HG02981 (cell line): ENCODE data around the gene COPZ2.
"Not testable (repeated sequence)": the region's sequence is repeated elsewhere in the genome, so short reads cannot be mapped to it uniquely, and the experiment has no call there.

Source experiments
- ATAC-seq: cut with Tn5 transposase; IDR thresholded peaks from one replicate; pipeline ENCODE4 v1.9.1; 2021; ENCODE audit warnings: mild to moderate bottlenecking, moderate library complexity; ENCODE audit not compliant: unreplicated experiment

The COPZ2 gene

DNA sequence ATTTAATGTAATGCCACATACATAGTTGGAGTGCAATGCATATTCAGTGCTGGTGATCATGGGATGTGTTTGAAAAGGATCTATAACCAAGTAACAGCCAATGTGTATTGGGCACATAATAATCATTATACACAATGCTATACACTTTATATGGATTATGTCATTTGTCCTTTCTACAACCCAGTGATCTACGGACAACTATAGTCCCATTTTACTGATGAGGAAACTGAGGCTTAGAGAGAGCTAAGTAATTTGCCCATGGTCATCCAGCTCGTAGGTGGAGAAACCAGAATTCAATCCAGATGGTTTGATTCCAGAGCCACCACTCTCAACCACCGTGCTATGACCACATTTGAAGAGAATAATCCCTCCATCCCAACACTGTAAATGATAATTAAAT is 27.4 kb downstream of the COPZ2 start:
- ATAC-seq, result no peak

DNA sequence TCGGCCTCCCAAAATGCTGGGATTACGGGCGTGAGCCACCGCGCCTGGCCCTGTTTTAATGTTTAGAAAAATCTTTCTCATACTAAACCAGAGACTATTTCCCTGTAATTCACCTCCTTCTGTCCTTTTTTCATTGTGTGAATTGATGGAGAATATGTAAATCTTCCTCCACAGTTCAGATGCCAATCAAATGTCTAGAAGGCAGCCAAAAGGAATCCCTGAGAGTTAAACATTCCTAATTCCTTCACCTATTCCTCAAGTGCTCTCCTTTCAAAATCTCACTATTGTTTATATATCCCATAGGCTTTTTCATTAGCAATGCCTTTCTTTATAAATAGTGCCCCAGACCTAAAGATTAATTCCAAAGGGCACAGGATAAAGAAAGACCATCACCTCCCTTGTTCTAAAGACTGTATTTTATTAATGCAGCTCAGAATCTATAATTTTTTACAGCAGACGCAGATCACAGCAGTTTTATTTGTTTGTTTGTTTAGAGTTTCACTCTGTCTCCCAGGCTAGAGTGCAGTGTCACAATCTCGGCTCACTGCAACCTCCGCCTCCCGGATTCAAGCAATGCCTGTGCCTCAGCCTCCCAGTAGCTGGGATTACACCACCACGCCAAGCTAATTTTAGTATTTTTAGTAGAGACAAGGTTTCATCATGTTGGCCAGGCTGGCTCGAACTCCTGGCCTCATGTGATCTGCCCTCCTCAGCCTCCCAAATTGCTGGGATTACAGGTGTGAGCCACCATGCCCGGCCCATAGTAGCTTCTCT is 30.5 kb downstream of the COPZ2 start:
- no peak for ATAC-seq

DNA sequence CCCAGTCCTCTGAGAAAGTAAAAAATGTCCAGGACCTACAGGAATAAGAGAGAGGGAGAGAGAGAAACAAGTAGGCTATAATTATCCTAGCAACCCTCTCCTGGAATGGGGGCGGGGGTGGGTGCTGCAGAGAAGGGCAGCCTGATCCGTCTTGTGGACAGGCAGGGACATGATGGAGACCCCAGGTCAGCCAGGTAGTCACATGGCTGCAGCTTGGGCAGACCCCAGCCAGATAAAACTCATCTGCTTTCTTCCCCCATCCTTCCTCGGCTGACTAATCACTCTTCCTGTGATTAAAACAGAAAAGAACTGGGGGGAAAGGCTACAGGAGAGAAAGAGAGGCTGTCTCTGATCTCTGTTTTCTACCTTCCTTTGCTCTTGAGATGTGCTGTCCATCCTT is 32.6 kb downstream of the COPZ2 start:
- ATAC-seq, result no peak

DNA sequence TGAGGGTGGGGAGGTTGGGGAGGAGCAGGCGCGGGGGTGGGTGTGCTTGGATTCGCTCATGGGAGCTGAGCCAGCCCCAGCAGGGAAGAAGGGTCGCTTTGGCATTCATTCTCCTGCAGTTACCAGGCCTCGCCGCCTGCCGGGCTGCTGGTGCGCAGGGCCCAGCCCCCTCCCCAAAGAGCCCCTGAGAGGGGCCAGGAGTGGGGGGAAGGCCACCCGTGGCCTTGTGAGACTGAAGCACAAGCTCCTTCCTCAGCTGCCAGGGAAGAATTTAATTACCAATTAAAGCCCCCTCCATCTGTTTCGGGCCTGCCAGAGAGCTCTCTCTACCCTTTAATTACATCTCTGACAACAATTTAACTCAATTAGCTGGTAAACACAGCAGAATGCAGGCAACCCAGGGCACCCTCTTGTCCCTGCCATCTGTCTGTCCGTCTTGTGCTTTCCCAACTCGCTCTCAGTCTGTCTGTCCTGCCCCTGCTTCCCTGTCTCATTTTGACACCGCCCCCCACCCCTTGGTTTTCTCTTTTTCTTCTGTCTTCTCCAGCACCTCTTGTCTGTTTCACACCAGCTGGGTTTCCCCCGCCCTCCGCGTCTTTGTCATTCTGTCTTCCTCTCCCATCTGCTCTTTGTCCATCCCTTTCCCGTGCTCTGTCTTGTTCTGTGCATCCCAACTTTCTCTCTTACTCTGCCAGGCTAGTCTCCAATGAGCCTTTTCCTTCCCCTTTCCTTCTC is 34.0 kb downstream of the COPZ2 start:
- no peak for ATAC-seq

DNA sequence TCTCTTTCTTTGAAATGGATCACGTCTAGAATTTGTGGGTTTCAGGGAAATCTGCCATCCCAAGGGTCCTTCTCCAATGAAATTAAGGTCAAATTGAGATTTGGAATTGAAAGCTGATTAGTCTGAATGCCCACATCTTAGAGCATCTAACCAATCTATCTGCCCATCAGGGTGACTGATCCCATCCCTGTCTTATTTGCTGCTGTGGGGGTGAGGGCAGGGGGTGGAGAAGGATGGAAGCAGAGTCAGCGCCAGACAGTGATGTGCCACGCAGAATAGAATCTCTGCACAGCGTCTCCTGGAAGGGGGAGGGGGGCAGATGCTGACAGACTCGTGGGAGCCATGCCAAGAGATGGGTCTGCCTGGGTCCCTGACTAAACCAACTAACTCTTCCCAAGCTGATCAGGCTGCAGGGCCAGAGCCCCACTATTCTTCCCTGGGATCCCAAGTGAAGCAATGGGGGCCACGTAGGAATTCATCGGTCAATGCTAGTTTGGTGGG is 34.6 kb downstream of the COPZ2 start:
- no peak for ATAC-seq

DNA sequence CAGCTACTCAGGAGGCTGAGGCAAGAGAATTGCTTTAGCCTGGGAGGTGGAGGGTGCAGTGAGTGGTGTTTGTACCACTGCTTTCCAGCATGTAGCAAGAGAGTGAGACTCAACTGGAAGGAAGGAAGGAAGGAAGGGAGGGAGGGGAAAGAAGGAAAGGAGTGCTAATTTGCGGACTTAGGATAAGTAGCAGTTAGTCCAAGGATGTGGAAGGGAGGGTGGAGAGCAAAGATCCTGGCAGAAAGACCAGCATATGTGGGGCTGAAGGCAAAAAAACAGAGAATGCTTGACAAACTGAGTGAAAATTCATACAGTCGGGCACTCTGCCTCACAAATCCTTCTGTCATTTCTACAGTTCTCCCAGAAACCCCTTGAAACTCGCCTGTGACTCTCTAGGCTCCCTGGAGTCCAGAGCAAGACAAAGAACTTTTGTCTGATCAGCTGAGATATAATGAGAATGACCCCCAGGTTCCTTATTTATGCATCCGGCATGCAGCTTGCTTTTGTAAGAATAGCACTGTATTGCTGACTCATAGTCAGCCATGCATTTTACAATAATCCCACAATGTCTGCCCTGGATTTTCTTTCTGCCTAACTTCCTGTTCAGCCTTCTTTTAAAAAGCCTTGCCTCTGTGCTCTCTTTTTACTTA is 35.2 kb downstream of the COPZ2 start:
- no peak for ATAC-seq

DNA sequence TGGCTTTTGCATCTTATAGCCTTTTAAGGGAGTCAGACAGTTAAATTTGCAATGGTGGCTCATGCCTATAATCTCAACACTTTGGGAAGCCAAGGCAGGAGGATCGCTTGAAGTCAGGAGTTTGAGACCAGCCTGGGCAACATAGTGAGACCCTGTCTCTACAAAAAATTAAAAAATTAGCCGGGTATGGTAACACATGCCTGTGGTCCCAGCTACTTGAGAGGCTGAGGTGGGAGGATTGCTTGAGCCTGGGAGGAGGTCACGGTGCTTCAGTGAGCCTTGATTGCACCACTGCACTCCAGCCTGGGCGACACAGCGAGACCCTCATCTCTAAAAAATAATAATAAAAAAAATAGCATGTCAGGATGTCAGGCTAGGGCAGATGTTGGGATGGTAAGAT is 35.9 kb downstream of the COPZ2 start:
- not testable (repeated sequence) for ATAC-seq

DNA sequence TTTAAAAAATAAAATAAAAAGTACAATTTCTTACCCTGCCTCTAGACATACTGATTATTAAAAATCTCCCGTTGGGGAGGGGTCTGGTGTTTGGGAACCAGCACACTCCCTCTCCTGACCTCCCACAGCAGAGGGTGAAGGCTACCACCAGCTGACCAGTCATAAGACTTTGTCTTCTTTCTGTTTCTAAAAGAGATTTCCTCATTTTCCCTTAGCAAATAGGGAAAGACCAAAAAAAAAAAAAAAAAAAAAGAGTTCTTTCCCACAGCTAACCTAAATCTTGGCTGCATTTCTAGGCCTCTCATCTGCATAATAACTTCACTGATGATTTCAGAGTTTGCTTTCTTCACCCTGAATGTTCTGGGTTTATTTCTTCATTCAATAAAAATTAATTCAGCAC is 36.4 kb downstream of the COPZ2 start:
- no peak for ATAC-seq

DNA sequence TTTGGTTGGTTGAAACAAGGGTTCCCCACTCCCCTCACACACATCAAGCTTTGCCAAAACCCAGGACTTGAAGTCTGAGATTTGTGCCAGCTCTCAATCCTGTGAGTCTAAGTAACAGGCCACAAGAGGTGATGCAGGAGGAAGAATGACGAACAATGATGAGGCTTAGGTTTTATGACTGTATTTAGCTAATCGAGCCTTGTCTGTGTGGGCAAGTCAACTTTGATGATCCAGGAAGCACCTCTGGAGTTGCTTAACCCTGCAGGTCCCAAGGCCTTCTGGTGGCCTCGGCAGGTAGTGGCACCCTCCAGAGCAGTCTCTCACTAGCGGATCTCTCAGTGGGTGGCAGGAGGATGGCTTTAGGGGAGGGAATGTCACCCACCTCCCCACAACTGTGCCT is 38.0 kb downstream of the COPZ2 start:
- ATAC-seq, result no peak

DNA sequence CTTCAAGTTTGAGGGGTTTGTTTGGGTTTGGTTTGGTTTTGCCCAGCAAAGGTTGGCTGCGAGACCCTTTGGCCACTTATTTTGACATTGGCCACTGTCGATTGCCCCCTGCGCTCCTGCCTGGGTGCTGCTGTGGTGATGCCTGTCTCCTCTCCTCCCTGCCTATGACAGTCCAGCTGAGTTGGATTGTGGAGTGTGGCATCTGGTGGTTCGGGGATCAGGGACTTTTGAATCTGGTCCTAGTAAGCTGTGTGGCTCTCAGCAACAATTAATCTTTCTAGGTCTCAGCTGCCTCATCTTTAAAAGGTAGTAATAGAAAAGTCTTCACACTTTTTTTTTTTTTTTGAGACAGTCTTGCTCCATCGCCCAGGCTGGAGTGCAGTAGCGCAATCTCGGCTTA is 39.6 kb downstream of the COPZ2 start:
- ATAC-seq, result no peak

DNA sequence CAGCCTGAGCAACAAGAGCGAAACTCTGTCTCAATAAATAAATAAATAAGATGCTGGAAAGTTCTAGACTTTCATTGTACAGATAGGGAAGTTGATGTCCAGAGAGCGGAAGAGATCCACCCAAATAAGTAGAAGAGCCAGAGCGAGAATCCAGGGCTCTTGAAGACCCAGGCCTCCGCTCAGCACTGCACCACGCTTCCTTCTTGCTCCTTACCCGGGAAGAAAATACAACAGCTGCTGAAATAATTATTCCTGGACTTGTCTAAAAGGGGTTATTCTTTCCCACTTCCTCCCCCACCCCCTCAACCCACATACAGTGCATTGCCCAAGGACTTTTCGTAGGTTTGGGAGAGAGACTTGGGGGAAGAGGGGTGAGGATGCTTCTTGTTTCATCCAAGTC is 40.0 kb downstream of the COPZ2 start:
- no peak for ATAC-seq

DNA sequence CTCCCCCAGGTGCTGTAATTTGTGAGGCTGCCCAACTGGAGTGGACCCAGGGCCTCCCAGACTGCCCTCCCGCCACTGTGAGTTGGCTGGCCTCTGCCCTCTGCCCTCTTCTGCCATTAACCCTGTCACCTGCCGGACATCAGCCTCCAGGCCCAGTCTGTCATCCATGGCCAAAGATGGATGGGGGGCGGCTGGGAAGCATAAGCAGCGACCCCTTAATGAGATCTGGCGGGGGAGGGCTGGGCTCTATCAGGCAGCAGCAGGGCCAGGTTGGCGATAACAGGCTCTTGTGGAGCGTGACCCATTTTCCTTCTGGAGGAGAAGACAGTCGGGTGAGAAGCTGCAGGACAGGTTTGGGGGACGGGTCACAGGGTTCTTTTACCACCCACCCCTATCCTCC is 41.4 kb downstream of the COPZ2 start:
- no peak for ATAC-seq

DNA sequence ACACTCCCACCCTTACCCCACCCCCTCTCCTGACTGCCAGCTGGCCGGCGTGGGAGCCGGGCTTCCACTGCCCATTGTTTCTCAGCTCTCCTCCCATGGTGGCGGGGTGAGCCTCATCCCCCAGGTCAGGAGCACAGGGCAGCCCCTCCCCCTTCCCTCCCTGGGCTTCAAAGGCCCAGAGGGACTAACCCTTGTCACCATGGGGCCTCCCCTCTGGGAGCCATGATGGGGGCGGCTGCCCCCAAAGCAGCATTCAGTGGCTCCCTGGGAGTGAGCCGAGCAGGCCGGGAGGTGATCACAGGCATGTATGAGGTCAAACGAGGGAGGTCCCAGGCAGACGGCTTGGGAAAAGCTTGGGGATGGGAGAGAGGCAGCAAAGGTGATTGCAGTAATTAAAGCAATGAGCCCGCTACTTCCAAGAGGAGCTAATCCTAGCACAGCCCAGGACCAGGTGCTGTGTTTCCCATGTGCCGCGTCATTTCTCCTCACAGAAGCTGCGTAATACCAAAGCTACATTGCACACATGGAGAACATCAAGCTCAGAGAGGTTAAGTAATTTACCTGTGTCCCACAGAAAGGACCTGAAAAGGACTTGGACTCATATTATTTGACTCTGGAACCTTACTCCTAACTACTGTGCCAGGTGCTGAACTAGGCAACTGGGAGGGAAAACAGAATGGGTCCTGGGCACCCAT is 42.2 kb downstream of the COPZ2 start:
- no peak for ATAC-seq

DNA sequence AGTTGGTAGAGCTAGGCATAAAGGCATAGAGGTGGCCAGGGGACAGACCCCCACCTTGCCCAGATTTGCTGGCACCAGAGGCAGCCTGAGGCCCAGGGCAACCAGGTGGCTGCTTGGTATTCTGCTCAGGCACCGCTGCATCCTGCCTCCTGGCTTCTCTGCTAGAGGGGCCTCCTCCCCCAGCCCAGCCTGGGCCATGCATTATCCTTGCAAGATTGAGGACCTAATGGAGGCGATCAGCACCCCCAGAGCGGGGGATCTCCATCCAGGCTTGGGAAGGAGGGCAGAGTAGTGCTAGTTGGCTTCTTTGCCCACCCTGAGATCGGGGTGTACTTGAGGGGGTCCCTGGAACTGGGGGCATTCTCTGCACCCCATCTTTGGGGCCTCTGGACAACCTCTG is 42.9 kb downstream of the COPZ2 start:
- no peak for ATAC-seq

DNA sequence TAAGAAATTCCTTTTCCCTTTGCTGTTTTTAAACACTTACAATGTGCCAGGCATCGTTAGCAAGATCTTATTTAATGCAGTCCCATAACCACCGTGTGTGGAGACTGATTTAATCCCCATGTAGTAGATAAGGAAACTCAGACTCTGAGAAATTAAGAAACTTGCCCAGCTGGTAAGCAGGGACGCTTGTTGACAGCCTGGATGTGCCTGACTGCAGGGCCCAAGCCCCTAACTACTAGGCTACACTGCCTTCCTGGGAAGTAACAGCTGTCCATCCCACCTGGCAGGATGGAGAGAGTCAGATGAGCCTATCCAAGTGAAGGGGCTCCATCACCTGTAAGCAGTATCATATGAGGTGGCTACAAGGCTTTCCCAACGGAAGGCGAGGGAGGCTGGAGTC is 43.6 kb downstream of the COPZ2 start:
- no peak for ATAC-seq

DNA sequence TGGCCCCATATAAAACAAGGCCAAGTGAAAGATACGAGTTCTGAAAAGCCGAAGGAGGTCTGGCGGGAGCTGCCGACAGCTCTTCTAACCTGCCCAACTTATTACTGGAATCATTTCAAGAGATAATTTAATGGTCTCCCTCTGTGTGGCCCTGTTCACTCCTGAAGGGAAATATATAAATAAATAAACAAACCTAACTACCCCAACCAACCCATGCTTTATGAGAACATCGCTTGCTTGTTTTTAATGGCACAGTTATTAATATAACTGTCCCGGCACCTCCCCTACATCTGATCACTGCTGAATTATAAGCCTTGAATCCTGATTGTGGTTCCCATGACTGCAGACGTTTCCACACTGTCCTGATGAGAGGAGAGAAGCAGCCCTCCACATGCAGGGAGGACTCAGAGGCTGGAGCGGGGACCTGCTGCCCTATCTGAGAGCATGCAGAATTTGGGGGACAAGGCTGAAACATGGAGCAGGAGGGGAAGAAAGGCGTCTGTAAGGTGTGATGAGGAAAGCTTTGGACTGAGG is 44.5 kb downstream of the COPZ2 start:
- ATAC-seq, result no peak

DNA sequence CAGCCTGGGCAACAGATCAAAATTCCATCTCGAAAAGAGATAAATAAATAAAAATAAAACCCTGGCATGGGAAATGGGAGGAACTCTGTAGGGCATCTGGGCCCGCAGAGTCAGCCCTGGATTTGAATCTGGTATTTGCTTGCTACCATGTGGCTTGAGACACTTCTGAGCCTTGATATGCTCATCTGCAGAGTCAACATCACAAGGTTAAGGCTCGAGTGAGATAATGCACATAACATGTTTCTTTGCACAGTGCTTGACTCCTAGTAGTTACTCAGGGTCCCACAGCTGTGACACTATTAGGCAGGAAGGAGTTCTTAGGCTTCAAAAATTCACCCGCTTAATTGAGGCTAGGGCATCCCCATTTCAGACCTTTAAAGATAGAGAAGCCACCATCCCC is 45.4 kb downstream of the COPZ2 start:
- no peak for ATAC-seq

DNA sequence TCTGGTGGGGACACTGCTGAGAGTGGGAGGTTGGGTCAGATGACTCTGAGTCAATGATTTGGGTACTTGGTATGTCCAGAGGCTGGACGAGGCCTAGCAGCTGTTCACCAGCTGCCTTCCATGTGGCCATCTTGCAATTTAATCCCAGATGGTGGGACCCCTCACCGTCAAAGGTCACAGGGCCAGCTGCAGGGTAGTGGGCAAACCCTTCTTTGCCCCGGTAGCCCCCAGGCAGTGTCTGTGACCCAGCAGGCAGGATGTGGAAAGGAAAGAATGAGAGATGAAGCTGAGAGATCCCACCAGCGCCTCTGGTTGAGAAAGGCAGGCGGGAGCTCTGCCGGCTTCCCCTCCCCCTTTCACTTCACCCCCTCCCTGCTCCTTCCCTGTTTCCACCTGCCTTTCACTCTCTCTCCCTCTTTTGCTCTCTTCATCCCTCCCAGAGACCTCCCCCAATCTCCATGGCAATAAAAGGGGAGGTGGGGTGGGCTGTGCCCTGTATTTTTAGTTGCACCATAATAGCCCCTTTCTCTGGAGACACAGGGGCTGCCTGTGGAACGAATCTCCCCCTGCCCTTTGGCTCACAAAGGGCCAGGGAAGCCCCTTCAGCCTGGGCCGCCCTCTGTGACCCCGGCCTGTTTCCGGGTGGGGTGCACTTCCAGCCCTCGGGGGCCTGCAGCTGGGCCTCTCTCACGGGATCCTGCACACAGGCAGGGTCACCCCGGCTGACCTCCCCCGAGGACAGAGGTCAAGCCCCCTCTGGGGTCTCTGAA is 46.5 kb downstream of the COPZ2 start:
- ATAC-seq, result no peak

DNA sequence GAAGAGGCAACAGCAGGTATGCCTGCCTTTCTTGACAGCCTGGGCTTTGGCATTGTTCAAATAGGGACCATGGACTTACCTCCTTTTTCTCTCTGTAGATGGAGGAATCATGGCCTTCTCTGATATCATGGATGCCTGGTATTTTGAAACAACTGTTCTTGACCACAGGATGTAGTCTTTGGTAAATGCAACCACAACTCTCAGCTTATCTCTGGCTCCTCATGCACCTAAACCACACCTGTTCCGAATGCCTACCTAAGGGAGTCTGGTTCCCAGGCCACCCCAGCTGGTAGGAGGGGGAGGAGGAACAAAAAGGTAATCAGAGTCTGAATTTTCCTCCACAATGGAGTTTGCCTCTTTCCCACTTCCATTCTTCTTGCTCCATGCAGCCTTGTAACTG is 47.9 kb downstream of the COPZ2 start:
- ATAC-seq, result no peak

DNA sequence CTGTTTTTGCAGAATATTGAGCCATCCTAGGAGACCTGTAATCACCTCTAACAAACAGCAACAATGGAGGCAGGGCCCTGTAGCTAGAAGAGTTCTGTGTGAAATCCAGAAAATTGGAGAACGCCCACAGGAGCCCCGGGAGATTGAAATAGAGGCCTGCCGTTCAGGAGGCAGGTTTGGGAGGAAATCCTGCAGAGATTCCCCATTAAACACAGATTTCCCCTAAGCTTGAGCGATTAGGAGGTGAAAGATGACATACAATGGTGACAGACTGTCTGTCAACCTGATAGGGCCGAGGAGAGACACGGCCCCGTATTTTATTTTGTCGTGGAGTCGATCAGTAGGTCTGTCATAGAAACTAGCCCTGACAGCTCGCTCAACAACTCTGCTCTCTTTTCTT is 48.4 kb downstream of the COPZ2 start:
- ATAC-seq, result no peak
